ENCODE results near the gene STEAP3. TPM values are rescaled to one million over a fixed set of nuclear protein-coding genes. Genes with fewer than 3 reads are reported as not detected.

STEAP3 gene
- total RNA-seq, 1 experiment from 2014 or later = 15.4 TPM

- Histone ChIP-seq H3K23me2 (ENCODE audit: insufficient read length, low read depth, low read length, poor library complexity, severe bottlenecking) (no peaks in the 10 kb centered on the region), H3K4me2 (ENCODE audit: insufficient read depth, insufficient read length, low read length) (no peak overlapping the region), H4K8ac (replicated peaks; ENCODE audit: insufficient read length, low read depth, low read length) (no peak overlapping the region), H3K4me1 (ENCODE audit: insufficient read depth, low read length) (no peaks in the 10 kb centered on the region), H2BK5ac (ENCODE audit: insufficient read length, low read length) (no peak overlapping the region), H3T11ph (ENCODE audit: low read length) (no peak overlapping the region), H3K27me3 (ENCODE audit: insufficient read depth, low read length) (no peaks in the 10 kb centered on the region), H3K18ac (ENCODE audit: insufficient read length, low read depth, low read length) (no peak overlapping the region), H2BK15ac (ENCODE audit: low read depth, low read length) (no peak overlapping the region), H3K9me3 (ENCODE audit: control insufficient read depth, low read depth, low read length) (no peaks in the 10 kb centered on the region), H2BK120ac (ENCODE audit: low read depth, low read length, poor library complexity, severe bottlenecking) (no peak overlapping the region), H3K14ac (ENCODE audit: insufficient read depth, low read length) (no peak overlapping the region), H3K79me1 (ENCODE audit: insufficient read depth, low read depth, low read length, poor library complexity, severe bottlenecking) (no peaks in the 10 kb centered on the region), H3K9ac (ENCODE audit: extremely low read depth, insufficient read length, low read length) (no peak overlapping the region), H3K23ac (ENCODE audit: insufficient read length, low read depth, low read length) (no peak overlapping the region), H4K91ac (ENCODE audit: insufficient read length, low read depth, low read length) (no peak overlapping the region), H2BK20ac (ENCODE audit: low read depth, low read length, poor library complexity, severe bottlenecking) (no peak overlapping the region), H2AK5ac (ENCODE audit: insufficient read length, low read length) (no peak overlapping the region), H4K5ac (ENCODE audit: insufficient read length, low read depth, low read length) (no peak overlapping the region), H4K20me1 (ENCODE audit: control insufficient read depth, insufficient read depth, insufficient read length) (no peaks in the 10 kb centered on the region), H3K4ac (ENCODE audit: low read depth, low read length) (no peak overlapping the region; the same call in 1 of the 2 replicates), H3K56ac (ENCODE audit: insufficient read length, low read depth, low read length) (no peak overlapping the region), H3K79me2 (ENCODE audit: insufficient read depth, low read length) (no peaks in the 10 kb centered on the region), H2AFZ (ENCODE audit: low read length) (no peak overlapping the region), H2BK12ac (ENCODE audit: insufficient read length, low read depth, low read length) (no peak overlapping the region), H3K27ac (ENCODE audit: insufficient read length, low read depth, low read length) (no peak overlapping the region)
- WGBS (ENCODE audit: extremely low coverage, insufficient read length, low lambda C conversion rate) = no CpG with 5 or more reads among the region's 10 CpGs
- Mint-ChIP-seq H3K36me3 (ENCODE audit: insufficient read depth in 1 of 3, low read depth in 3 of 3) (no peaks in the 10 kb centered on the region), H3K4me3 (no peak overlapping the region), H3K27ac (peak overlapping the region in 2 of 3 experiments; percentile 2 to 31; a peak in 1 of 7 replicates), H3K9me3 (no peaks in the 10 kb centered on the region), H3K27me3 (ENCODE audit: low read depth) (no peaks in the 10 kb centered on the region), H3K4me1 (peaks cover 36 to 51% of the 10 kb centered on the region in 2 experiments)
- no peak for DNase-seq
- TF ChIP-seq CTCF (conservative IDR thresholded peaks at IDR 0.05) = no peak
These were observed 82.6 kb downstream of the STEAP3 start for GRCh38 chr2:119306196-119306590.
